ENCODE measurements around the gene SYNC. TPM values are rescaled to one million over a fixed set of nuclear protein-coding genes. Genes with fewer than 3 reads are reported as not detected.
A peak's percentile ranks its signal among the peaks of the same experiment; 100 is the strongest.
"Not testable (repeated sequence)": the region's sequence is repeated elsewhere in the genome, so short reads cannot be mapped to it uniquely, and the experiment has no call there.

Gene SYNC
- total RNA-seq, 4 donors from 2014 or later, result 24.9 to 95.5 (median 43.8) TPM

DNA sequence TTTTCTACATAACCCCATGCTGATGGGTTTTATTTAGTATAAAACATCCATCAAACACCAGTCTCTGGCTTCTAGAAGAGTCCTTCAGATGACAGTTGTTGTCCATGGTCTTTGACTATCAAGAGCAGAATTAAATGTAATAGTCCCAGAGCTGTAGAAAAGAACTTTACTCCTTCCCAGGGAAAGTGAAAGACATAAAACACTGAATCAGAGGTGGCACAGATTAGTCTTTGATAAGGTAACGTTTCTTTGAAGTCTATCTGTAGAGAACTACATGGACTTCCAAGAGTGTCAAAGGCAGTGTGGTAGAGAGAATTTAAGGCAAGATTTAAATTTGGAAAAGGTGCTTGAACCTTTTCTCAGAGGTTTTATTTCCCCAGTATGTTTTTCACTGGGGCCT is 21.9 kb downstream of the SYNC start:
- intact Hi-C loops (cut with DNase I; ENCODE audit: low total_unique reads), result no loop called here
- H3K36me3 ChIP-seq, result peaks cover 0 to 18% (median 2%) of the 10 kb centered on the region in 4 donors

DNA sequence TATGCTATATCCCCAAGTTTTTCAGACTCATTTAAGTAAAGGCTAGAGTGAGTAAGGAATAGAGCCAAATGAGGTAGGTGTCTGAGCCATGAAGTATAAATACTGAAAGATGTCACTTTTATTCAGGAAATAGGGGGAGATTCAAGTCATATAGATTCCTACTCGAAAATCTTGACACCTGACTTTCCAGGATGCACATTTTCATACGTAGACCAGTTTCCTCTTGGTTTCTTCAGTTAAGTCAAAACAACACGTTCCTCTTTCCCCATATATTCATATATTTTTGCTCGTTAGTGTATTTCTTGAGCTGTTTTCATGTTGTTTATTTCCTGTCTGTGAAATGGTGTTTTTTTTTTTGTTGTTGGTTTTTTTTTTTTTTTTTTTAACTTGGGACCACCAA is 22.6 kb downstream of the SYNC start:
- WGBS, 2 donors (ENCODE audit: low coverage in 1 of 2), result 71 to 83% methylated on average over 4 of the region's 4 CpGs
- peaks cover 0 to 23% (median 3%) of the 10 kb centered on the region in 4 donors for H3K36me3 ChIP-seq
- in situ Hi-C loops (cut with MboI; ENCODE audit: low pct_ligation_motif_present in 1 of 4, low pct_unique_long_range_greater_than_20kb in 1 of 4, low sequenced_read_pairs in 3 of 4); DNase-seq; H3K4me3 ChIP-seq; intact Hi-C loops (cut with DNase I; ENCODE audit: low total_unique reads); H3K9me3 ChIP-seq; H3K27ac ChIP-seq; H3K27me3 ChIP-seq: not testable (repeated sequence)
- peaks cover 11 to 42% (median 26%) of the 10 kb centered on the region in 4 donors for H3K4me1 ChIP-seq

More for the DNA sequence above, 21.9 kb downstream of the SYNC start:
- 50 to 63% methylated on average over 1 of the region's 1 CpG for WGBS, 2 donors (ENCODE audit: low coverage in 1 of 2)
- H3K4me1 ChIP-seq, result peaks cover 11 to 45% (median 31%) of the 10 kb centered on the region in 4 donors
- H3K4me3 ChIP-seq, result no peak overlapping the region
- in situ Hi-C loops (cut with MboI; ENCODE audit: low pct_ligation_motif_present in 1 of 4, low pct_unique_long_range_greater_than_20kb in 1 of 4, low sequenced_read_pairs in 3 of 4), result no loop called here
- TF ChIP-seq POLR2A (IDR thresholded peaks at IDR 0.05) (no peak), POLR2AphosphoS5 (IDR thresholded peaks at IDR 0.05) (no peak), EP300 (IDR thresholded peaks at IDR 0.05; ENCODE audit: low read depth) (no peak)
- TF ChIP-seq, protein P1, sequence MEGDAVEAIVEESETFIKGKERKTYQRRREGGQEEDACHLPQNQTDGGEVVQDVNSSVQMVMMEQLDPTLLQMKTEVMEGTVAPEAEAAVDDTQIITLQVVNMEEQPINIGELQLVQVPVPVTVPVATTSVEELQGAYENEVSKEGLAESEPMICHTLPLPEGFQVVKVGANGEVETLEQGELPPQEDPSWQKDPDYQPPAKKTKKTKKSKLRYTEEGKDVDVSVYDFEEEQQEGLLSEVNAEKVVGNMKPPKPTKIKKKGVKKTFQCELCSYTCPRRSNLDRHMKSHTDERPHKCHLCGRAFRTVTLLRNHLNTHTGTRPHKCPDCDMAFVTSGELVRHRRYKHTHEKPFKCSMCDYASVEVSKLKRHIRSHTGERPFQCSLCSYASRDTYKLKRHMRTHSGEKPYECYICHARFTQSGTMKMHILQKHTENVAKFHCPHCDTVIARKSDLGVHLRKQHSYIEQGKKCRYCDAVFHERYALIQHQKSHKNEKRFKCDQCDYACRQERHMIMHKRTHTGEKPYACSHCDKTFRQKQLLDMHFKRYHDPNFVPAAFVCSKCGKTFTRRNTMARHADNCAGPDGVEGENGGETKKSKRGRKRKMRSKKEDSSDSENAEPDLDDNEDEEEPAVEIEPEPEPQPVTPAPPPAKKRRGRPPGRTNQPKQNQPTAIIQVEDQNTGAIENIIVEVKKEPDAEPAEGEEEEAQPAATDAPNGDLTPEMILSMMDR (IDR thresholded peaks at IDR 0.05), result no peak
- no peaks in the 10 kb centered on the region for H3K27me3 ChIP-seq
- peak overlapping the region in 2 of 4 donors; percentile 7 to 55 for H3K27ac ChIP-seq
- H3K9me3 ChIP-seq, result no peaks in the 10 kb centered on the region
- no peak for DNase-seq

DNA sequence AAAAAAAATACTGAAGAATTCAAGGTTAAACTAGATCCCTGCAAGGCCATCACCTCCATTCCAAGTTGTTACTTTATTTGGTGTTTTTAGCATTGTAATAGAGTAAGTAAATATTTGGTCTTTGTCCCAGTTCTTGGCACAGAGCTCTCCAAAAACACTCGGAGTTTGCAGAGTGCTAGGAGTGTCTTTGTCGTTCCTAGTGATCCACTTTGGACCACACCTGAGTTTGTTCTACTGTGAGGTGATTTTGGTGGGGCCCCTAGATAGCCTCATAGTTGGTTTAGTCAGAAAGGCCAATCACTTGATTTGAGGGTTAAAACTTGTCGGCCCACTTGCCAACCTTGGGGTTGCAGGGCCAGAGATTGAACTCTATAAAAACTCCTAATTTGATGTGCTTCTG is 25.6 kb downstream of the SYNC start:
- no peak for DNase-seq
- intact Hi-C loops (cut with DNase I; ENCODE audit: low total_unique reads), result no loop called here
- Histone ChIP-seq H3K4me1 (peaks cover 4 to 17% (median 11%) of the 10 kb centered on the region in 4 donors), H3K27ac (no peak overlapping the region), H3K9me3 (no peaks in the 10 kb centered on the region), H3K4me3 (no peak overlapping the region), H3K36me3 (peaks cover 0 to 54% (median 17%) of the 10 kb centered on the region in 4 donors), H3K27me3 (no peaks in the 10 kb centered on the region)
- TF ChIP-seq POLR2A (IDR thresholded peaks at IDR 0.05) (no peak), POLR2AphosphoS5 (IDR thresholded peaks at IDR 0.05) (no peak), EP300 (IDR thresholded peaks at IDR 0.05; ENCODE audit: low read depth) (no peak)
- TF ChIP-seq, protein P1 (IDR thresholded peaks at IDR 0.05), result no peak
- 35 to 60% methylated on average over 1 to 3 of the region's 3 CpGs for WGBS, 2 donors (ENCODE audit: low coverage in 1 of 2)
- in situ Hi-C loops (cut with MboI; ENCODE audit: low pct_ligation_motif_present in 1 of 4, low pct_unique_long_range_greater_than_20kb in 1 of 4, low sequenced_read_pairs in 3 of 4), result no loop called here

DNA sequence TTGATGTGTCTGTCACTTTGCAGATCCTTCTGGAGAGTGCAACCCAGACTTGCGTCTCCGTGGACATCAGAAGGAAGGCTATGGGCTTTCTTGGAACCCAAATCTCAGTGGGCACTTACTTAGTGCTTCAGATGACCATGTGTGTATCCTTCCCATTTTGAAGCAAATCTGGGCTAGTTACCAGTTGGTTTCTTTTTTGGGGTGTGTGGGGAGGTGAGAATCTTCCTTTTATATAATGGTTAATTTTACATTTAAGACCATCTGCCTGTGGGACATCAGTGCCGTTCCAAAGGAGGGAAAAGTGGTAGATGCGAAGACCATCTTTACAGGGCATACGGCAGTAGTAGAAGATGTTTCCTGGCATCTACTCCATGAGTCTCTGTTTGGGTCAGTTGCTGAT is 33.9 kb downstream of the SYNC start:
- H3K27me3 ChIP-seq; intact Hi-C loops (cut with DNase I; ENCODE audit: low total_unique reads); in situ Hi-C loops (cut with MboI; ENCODE audit: low pct_ligation_motif_present in 1 of 4, low pct_unique_long_range_greater_than_20kb in 1 of 4, low sequenced_read_pairs in 3 of 4); H3K9me3 ChIP-seq; H3K27ac ChIP-seq; H3K4me1 ChIP-seq; DNase-seq; H3K4me3 ChIP-seq: not testable (repeated sequence)
- 97 to 100% methylated on average over 3 to 5 of the region's 5 CpGs for WGBS, 2 donors (ENCODE audit: low coverage in 1 of 2)
- peaks cover 0 to 77% (median 32%) of the 10 kb centered on the region in 4 donors for H3K36me3 ChIP-seq

DNA sequence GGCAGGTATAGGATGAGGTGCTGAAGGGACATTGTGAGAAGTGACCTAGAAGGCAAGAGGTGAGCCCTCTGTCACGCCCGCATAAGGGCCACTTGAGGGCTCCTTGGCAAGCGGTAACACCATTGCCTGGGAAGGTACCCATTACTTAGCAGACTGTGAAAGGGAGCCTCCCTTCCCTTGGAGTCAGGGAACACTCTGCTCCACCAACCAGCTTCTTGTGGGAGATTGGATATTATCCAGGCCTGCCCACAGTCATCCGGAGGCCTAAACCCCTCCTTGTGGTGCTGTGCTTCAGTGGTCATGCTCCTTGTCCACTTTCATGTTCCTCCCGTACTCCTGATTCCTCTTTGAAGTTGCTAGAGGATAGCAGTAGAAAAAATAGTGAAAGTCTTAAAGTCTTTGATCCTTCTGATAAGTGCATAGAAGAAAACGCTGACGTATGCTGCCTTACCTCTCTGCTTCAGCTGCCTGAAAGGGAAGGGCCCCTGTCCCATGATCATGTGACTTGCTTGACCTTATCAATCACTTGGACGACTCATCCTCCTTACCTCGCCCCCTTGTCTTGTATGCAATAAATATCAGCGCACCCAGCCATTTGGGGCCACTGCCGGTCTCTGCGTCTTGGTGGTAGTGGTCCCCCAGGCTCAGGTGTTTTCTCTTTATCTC is 35.5 kb downstream of the SYNC start:
- no peak overlapping the region for H3K4me3 ChIP-seq
- H3K9me3 ChIP-seq, result no peaks in the 10 kb centered on the region
- no peaks in the 10 kb centered on the region for H3K27me3 ChIP-seq
- no peak for DNase-seq
- H3K4me1 ChIP-seq, result peaks cover 0 to 3% (median 0%) of the 10 kb centered on the region in 4 donors
- TF ChIP-seq EP300 (IDR thresholded peaks at IDR 0.05; ENCODE audit: low read depth) (no peak), POLR2AphosphoS5 (IDR thresholded peaks at IDR 0.05) (no peak), POLR2A (IDR thresholded peaks at IDR 0.05) (no peak)
- TF ChIP-seq, protein P1 (IDR thresholded peaks at IDR 0.05), result no peak
- H3K27ac ChIP-seq, result no peak overlapping the region
- intact Hi-C loops (cut with DNase I; ENCODE audit: low total_unique reads), result no loop called here
- in situ Hi-C loops (cut with MboI; ENCODE audit: low pct_ligation_motif_present in 1 of 4, low pct_unique_long_range_greater_than_20kb in 1 of 4, low sequenced_read_pairs in 3 of 4), result no loop called here
- 87 to 88% methylated on average over 7 to 12 of the region's 12 CpGs for WGBS, 2 donors (ENCODE audit: low coverage in 1 of 2)
- peaks cover 0 to 67% (median 29%) of the 10 kb centered on the region in 4 donors for H3K36me3 ChIP-seq

Data from transverse colon (tissue), 4 donors.